ENCODE data around the gene RPL10. TPM values are rescaled to one million over a fixed set of nuclear protein-coding genes. Genes with fewer than 3 reads are reported as not detected.

The RPL10 gene
- total and polyA plus RNA-seq, 2 of the 8 experiments (the other 6 are each of a cell fraction or from before 2014, with no cell fraction given) = 2,633 to 4,293 TPM

DNA sequence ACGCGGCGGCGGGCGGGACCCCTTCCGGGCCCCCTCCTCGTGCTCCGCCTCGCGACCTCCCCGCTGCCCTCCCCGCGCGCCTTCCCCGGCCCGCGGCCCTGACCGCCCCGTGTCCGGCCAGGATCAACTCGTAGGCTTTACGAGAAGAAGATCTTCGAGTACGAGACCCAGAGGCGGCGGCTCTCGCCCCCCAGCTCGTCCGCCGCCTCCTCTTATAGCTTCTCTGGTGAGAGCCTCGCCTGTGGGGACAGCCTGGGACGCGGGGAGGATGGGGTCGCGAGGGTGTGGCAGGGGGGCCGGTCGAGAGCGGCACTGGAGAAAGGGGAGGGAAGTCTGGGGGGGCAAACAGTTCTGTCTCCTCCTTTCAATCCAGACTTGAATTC, 18.6 kb upstream of the RPL10 start:
- Histone ChIP-seq H3K27ac (ENCODE audit: low read depth, low read length) (peak overlapping the region; percentile 96), H3K4ac (replicated peaks; ENCODE audit: insufficient read length, low read depth, low read length) (no peak overlapping the region), H2BK12ac (ENCODE audit: low read depth, low read length) (no peak overlapping the region; the same call in 1 of the 2 replicates), H3K4me2 (ENCODE audit: insufficient read depth in 1 of 2, low read depth in 2 of 2, low read length in 2 of 2) (peak overlapping the region; percentile 79 to 98), H3K23me2 (ENCODE audit: low read depth, low read length) (peaks cover 4% of the 10 kb centered on the region; the same call in 1 of the 2 replicates), H3K4me3 (ENCODE audit: extremely low read depth in 1 of 4, insufficient read depth in 2 of 4, low read depth in 3 of 4, low read length in 4 of 4) (peak overlapping the region; percentile 75 to 97 (median 78)), H3K36me3 (ENCODE audit: control insufficient read depth in 2 of 4, insufficient read depth in 4 of 4, low read length in 3 of 4) (peaks cover 0 to 26% (median 0%) of the 10 kb centered on the region in 4 experiments; a peak in 2 of 8 replicates), H3K79me1 (ENCODE audit: low read depth, low read length) (no peaks in the 10 kb centered on the region), H4K8ac (ENCODE audit: extremely low read depth, insufficient read depth, low read length) (peak overlapping the region; percentile 98), H2BK120ac (replicated peaks; ENCODE audit: low read depth, low read length) (no peak overlapping the region), H3K4me1 (replicated peaks in 1 of 4; ENCODE audit: control insufficient read depth in 3 of 4, insufficient read depth in 4 of 4, low read length in 3 of 4) (peaks cover 0 to 23% (median 10%) of the 10 kb centered on the region in 4 experiments; a peak in 6 of 7 replicates), H3K9ac (replicated peaks in 1 of 4; ENCODE audit: extremely low read depth in 1 of 4, low read depth in 3 of 4, low read length in 3 of 4) (peak overlapping the region; percentile 84 to 92 (median 92)), H2BK20ac (ENCODE audit: low read length) (no peak overlapping the region), H2BK5ac (ENCODE audit: low read depth, low read length) (no peak overlapping the region), H3K9me3 (ENCODE audit: insufficient read depth in 2 of 2, low read depth in 1 of 2, low read length in 1 of 2) (no peaks in the 10 kb centered on the region), H3K23ac (ENCODE audit: insufficient read length) (no peak overlapping the region), H2BK15ac (ENCODE audit: low read length) (no peak overlapping the region), H3K56ac (replicated peaks; ENCODE audit: insufficient read length, low read depth, low read length) (no peak overlapping the region), H3K27me3 (replicated peaks in 1 of 4; ENCODE audit: control insufficient read depth in 3 of 4, extremely low read depth in 1 of 4, insufficient read depth in 3 of 4, low read length in 3 of 4) (peaks cover 0 to 3% (median 0%) of the 10 kb centered on the region in 4 experiments; a peak in 1 of 7 replicates), H4K5ac (ENCODE audit: insufficient read length, low read depth, low read length) (no peak overlapping the region), H2AK5ac (ENCODE audit: low read depth, low read length) (no peak overlapping the region), H4K20me1 (replicated peaks in 1 of 2; ENCODE audit: control insufficient read depth in 1 of 2, insufficient read depth in 2 of 2, low read length in 2 of 2) (peaks cover 0 to 2% of the 10 kb centered on the region in 2 experiments), H3K79me2 (ENCODE audit: control insufficient read depth in 1 of 2, insufficient read depth in 2 of 2, low read length in 2 of 2) (peaks cover 0 to 13% of the 10 kb centered on the region in 2 experiments; a peak in 2 of 4 replicates), H4K91ac (replicated peaks; ENCODE audit: insufficient read length, low read length) (no peak overlapping the region), H2AFZ (ENCODE audit: low read length) (no peak overlapping the region), H3K18ac (ENCODE audit: extremely low read depth, low read length) (no peak overlapping the region; the same call in 1 of the 2 replicates), H3K14ac (ENCODE audit: insufficient read length) (no peak overlapping the region)
- FAIRE-seq = no peak
- TF ChIP-seq BCL11A (IDR thresholded peaks at IDR 0.05; ENCODE audit: low read depth in 2 of 2, low read length in 2 of 2) (no peak), PHF8 (conservative IDR thresholded peaks at IDR 0.05; ENCODE audit: low read depth, low read length) (peak; percentile 49)
- POLR2A ChIA-PET (ENCODE audit: partially characterized antibody) = interaction anchor here (0.6 to 6.5 kb wide), 5 partner anchors 11 to 298 kb away, joined by 3 to 107 read pairs (median 16); partner anchors contain the start of gene RPL10
- CTCF ChIA-PET (ENCODE audit: partially characterized antibody) = interaction anchor here (1.6 kb wide), 1 partner anchor 11 kb away, joined by 5 read pairs; no protein-coding TSS in a partner anchor
- WGBS, 2 experiments (ENCODE audit: extremely low coverage in 1 of 2, insufficient coverage in 1 of 2, insufficient read length in 1 of 2, insufficient replicate concordance in 2 of 2, low coverage in 1 of 2, low lambda C conversion rate in 2 of 2, missing lambda C conversion rate in 1 of 2) = no CpG with 5 or more reads among the region's 38 CpGs
- no peak for DNase-seq (ENCODE audit: low read depth in 1 of 2, low spot score in 2 of 2)
